Uterus (tissue), 2 donors: ENCODE results near the gene CCDC188.

Experiments used
- CTCF ChIP-seq, 4 experiments: fragments of 200-600 bp in 2 of 4; fragments of 450-650 bp in 2 of 4; sonication (generic) in 2 of 4; IDR thresholded peaks; one replicate each; pipeline ENCODE4 v1.5.1; 2016 to 2019; ENCODE audit warnings: antibody characterized with exemption in 4 of 4, mild to moderate bottlenecking in 2 of 4, moderate library complexity in 1 of 4
- POLR2A ChIP-seq, 2 donors: fragments of 450-650 bp; IDR thresholded peaks; one replicate each; pipeline ENCODE4 v1.6.1; 2016; ENCODE audit warnings: antibody characterized with exemption in 2 of 2, mild to moderate bottlenecking in 1 of 2, moderate library complexity in 1 of 2

GRCh38 chr22:20109411-20110358 is 41.2 kb downstream of the CCDC188 start:
- no peak for TF ChIP-seq POLR2A (IDR thresholded peaks at IDR 0.05)
- no peak for TF ChIP-seq CTCF (IDR thresholded peaks at IDR 0.05)
